ENCODE data around the gene ACTRT2. TPM values are rescaled to one million over a fixed set of nuclear protein-coding genes. Genes with fewer than 3 reads are reported as not detected.

Gene ACTRT2
- polyA plus RNA-seq, 1 donor: not detected

GRCh38 chr1:2990376-2991115 lies 30.7 kb upstream of the ACTRT2 start:
- H3K36me3 ChIP-seq (ENCODE audit: control insufficient read depth, insufficient read depth, low read length): no peaks in the 10 kb centered on the region
- H3K9me3 ChIP-seq (ENCODE audit: control insufficient read depth, low read depth, low read length): no peaks in the 10 kb centered on the region
- no peak for DNase-seq
- no peak overlapping the region for H3K4me3 ChIP-seq (ENCODE audit: low read length)
- H3K4me1 ChIP-seq (ENCODE audit: control insufficient read depth, insufficient read depth, low read length): no peaks in the 10 kb centered on the region
- no peaks in the 10 kb centered on the region for H3K27me3 ChIP-seq (ENCODE audit: control insufficient read depth, insufficient read depth, low read length)
- H3K27ac ChIP-seq (ENCODE audit: low read length): no peak overlapping the region
- no CpG with 5 or more reads among the region's 20 CpGs for WGBS (ENCODE audit: insufficient coverage, low lambda C conversion rate)

GRCh38 chr1:2991753-2992495 lies 29.3 kb upstream of the ACTRT2 start:
- Histone ChIP-seq H3K27me3 (ENCODE audit: control insufficient read depth, insufficient read depth, low read length) (no peaks in the 10 kb centered on the region), H3K9me3 (ENCODE audit: control insufficient read depth, low read depth, low read length) (no peaks in the 10 kb centered on the region), H3K4me1 (ENCODE audit: control insufficient read depth, insufficient read depth, low read length) (no peaks in the 10 kb centered on the region), H3K36me3 (ENCODE audit: control insufficient read depth, insufficient read depth, low read length) (no peaks in the 10 kb centered on the region), H3K27ac (ENCODE audit: low read length) (no peak overlapping the region), H3K4me3 (ENCODE audit: low read length) (no peak overlapping the region)
- 94% methylated on average over 6 of the region's 18 CpGs for WGBS (ENCODE audit: insufficient coverage, low lambda C conversion rate)
- no peak for DNase-seq

GRCh38 chr1:2998503-2999100 lies 22.7 kb upstream of the ACTRT2 start:
- DNase-seq: no peak
- Histone ChIP-seq H3K27ac (ENCODE audit: low read length) (no peak overlapping the region), H3K9me3 (ENCODE audit: control insufficient read depth, low read depth, low read length) (no peaks in the 10 kb centered on the region), H3K27me3 (ENCODE audit: control insufficient read depth, insufficient read depth, low read length) (peaks cover 9% of the 10 kb centered on the region), H3K4me3 (ENCODE audit: low read length) (no peak overlapping the region), H3K4me1 (ENCODE audit: control insufficient read depth, insufficient read depth, low read length) (no peaks in the 10 kb centered on the region), H3K36me3 (ENCODE audit: control insufficient read depth, insufficient read depth, low read length) (no peaks in the 10 kb centered on the region)
- 100% methylated on average over 1 of the region's 9 CpGs for WGBS (ENCODE audit: insufficient coverage, low lambda C conversion rate)

GRCh38 chr1:2999138-2999537 lies 22.1 kb upstream of the ACTRT2 start:
- peaks cover 9% of the 10 kb centered on the region for H3K27me3 ChIP-seq (ENCODE audit: control insufficient read depth, insufficient read depth, low read length)
- no peak overlapping the region for H3K4me3 ChIP-seq (ENCODE audit: low read length)
- no peaks in the 10 kb centered on the region for H3K36me3 ChIP-seq (ENCODE audit: control insufficient read depth, insufficient read depth, low read length)
- no peak for DNase-seq
- no CpG with 5 or more reads among the region's 2 CpGs for WGBS (ENCODE audit: insufficient coverage, low lambda C conversion rate)
- H3K27ac ChIP-seq (ENCODE audit: low read length): no peak overlapping the region
- H3K4me1 ChIP-seq (ENCODE audit: control insufficient read depth, insufficient read depth, low read length): no peaks in the 10 kb centered on the region
- no peaks in the 10 kb centered on the region for H3K9me3 ChIP-seq (ENCODE audit: control insufficient read depth, low read depth, low read length)

GRCh38 chr1:2999571-2999970 lies 21.7 kb upstream of the ACTRT2 start:
- Histone ChIP-seq H3K4me1 (ENCODE audit: control insufficient read depth, insufficient read depth, low read length) (no peaks in the 10 kb centered on the region), H3K27me3 (ENCODE audit: control insufficient read depth, insufficient read depth, low read length) (peaks cover 9% of the 10 kb centered on the region), H3K9me3 (ENCODE audit: control insufficient read depth, low read depth, low read length) (no peaks in the 10 kb centered on the region), H3K4me3 (ENCODE audit: low read length) (no peak overlapping the region), H3K36me3 (ENCODE audit: control insufficient read depth, insufficient read depth, low read length) (no peaks in the 10 kb centered on the region), H3K27ac (ENCODE audit: low read length) (no peak overlapping the region)
- no CpG with 5 or more reads among the region's 6 CpGs for WGBS (ENCODE audit: insufficient coverage, low lambda C conversion rate)
- no peak for DNase-seq

GRCh38 chr1:3000214-3000613 lies 21.1 kb upstream of the ACTRT2 start:
- no CpG with 5 or more reads among the region's 15 CpGs for WGBS (ENCODE audit: insufficient coverage, low lambda C conversion rate)
- Histone ChIP-seq H3K4me3 (ENCODE audit: low read length) (no peak overlapping the region), H3K4me1 (ENCODE audit: control insufficient read depth, insufficient read depth, low read length) (no peaks in the 10 kb centered on the region), H3K27me3 (ENCODE audit: control insufficient read depth, insufficient read depth, low read length) (peaks cover 9% of the 10 kb centered on the region), H3K9me3 (ENCODE audit: control insufficient read depth, low read depth, low read length) (no peaks in the 10 kb centered on the region), H3K36me3 (ENCODE audit: control insufficient read depth, insufficient read depth, low read length) (no peaks in the 10 kb centered on the region), H3K27ac (ENCODE audit: low read length) (no peak overlapping the region)
- DNase-seq: no peak

- Histone ChIP-seq H3K4me3 (ENCODE audit: low read length) (no peak overlapping the region), H3K9me3 (ENCODE audit: control insufficient read depth, low read depth, low read length) (no peaks in the 10 kb centered on the region), H3K27ac (ENCODE audit: low read length) (no peak overlapping the region), H3K36me3 (ENCODE audit: control insufficient read depth, insufficient read depth, low read length) (no peaks in the 10 kb centered on the region), H3K27me3 (ENCODE audit: control insufficient read depth, insufficient read depth, low read length) (peaks cover 13% of the 10 kb centered on the region), H3K4me1 (ENCODE audit: control insufficient read depth, insufficient read depth, low read length) (no peaks in the 10 kb centered on the region)
- WGBS (ENCODE audit: insufficient coverage, low lambda C conversion rate): no CpG with 5 or more reads among the region's 20 CpGs
- no peak for DNase-seq
Observed at GRCh38 chr1:3000671-3001470, 20.4 kb upstream of the ACTRT2 start.

- no peaks in the 10 kb centered on the region for H3K9me3 ChIP-seq (ENCODE audit: control insufficient read depth, low read depth, low read length)
- peaks cover 13% of the 10 kb centered on the region for H3K27me3 ChIP-seq (ENCODE audit: control insufficient read depth, insufficient read depth, low read length)
- no CpG with 5 or more reads among the region's 47 CpGs for WGBS (ENCODE audit: insufficient coverage, low lambda C conversion rate)
- H3K4me3 ChIP-seq (ENCODE audit: low read length): no peak overlapping the region
- no peaks in the 10 kb centered on the region for H3K36me3 ChIP-seq (ENCODE audit: control insufficient read depth, insufficient read depth, low read length)
- no peak for DNase-seq
- H3K27ac ChIP-seq (ENCODE audit: low read length): no peak overlapping the region
- no peaks in the 10 kb centered on the region for H3K4me1 ChIP-seq (ENCODE audit: control insufficient read depth, insufficient read depth, low read length)
Observed at GRCh38 chr1:3001471-3002348, 19.6 kb upstream of the ACTRT2 start.

GRCh38 chr1:3002349-3003038 lies 18.8 kb upstream of the ACTRT2 start:
- no peak for DNase-seq
- H3K27me3 ChIP-seq (ENCODE audit: control insufficient read depth, insufficient read depth, low read length): peaks cover 15% of the 10 kb centered on the region
- no peaks in the 10 kb centered on the region for H3K4me1 ChIP-seq (ENCODE audit: control insufficient read depth, insufficient read depth, low read length)
- H3K9me3 ChIP-seq (ENCODE audit: control insufficient read depth, low read depth, low read length): peaks cover 3% of the 10 kb centered on the region
- WGBS (ENCODE audit: insufficient coverage, low lambda C conversion rate): no CpG with 5 or more reads among the region's 23 CpGs
- H3K4me3 ChIP-seq (ENCODE audit: low read length): no peak overlapping the region
- H3K36me3 ChIP-seq (ENCODE audit: control insufficient read depth, insufficient read depth, low read length): no peaks in the 10 kb centered on the region
- H3K27ac ChIP-seq (ENCODE audit: low read length): no peak overlapping the region

All from large intestine (tissue), 3 donors.